HepG2 (cell line): ENCODE measurements around the gene DCDC1. TPM values are rescaled to one million over a fixed set of nuclear protein-coding genes. Genes with fewer than 3 reads are reported as not detected.

Experiments used
- CC2D1A ChIP-seq: sonication (generic); formaldehyde crosslinking; IDR thresholded peaks from 2 replicates; pipeline ENCODE4 v1.8.1; 2023; ENCODE audit warnings: mild to moderate bottlenecking, missing genetic modification reagents
- CEBPB ChIP-seq: IDR thresholded peaks from 2 replicates; pipeline ENCODE4 v1.6.1; 2011; ENCODE audit warnings: low read depth, low read length, improper control_type of control experiment, borderline replicate concordance
- MBNL3 ChIP-seq: fragments of 250-450 bp; sonication (Bioruptor Pico); conservative IDR thresholded peaks from 2 replicates; pipeline ENCODE4 v1.8.0; 2022; ENCODE audit warnings: mild to moderate bottlenecking, inconsistent platforms
- MXD4 ChIP-seq: IDR thresholded peaks from 2 replicates; pipeline ENCODE4 v1.6.1; 2016; ENCODE audit warnings: mild to moderate bottlenecking, missing biosample characterization, missing genetic modification reagents
- PTBP1 ChIP-seq: fragments of 200-400 bp; formaldehyde crosslinking; IDR thresholded peaks from 2 replicates; pipeline ENCODE4 v1.6.1; 2018; ENCODE audit warnings: low read length, low read depth; ENCODE audit not compliant: poor library complexity, severe bottlenecking
- TOPORS ChIP-seq: sonication (generic); formaldehyde crosslinking; IDR thresholded peaks from 2 replicates; pipeline ENCODE4 v1.8.0; 2023; ENCODE audit warnings: mild to moderate bottlenecking, missing genetic modification reagents
- polyA plus RNA-seq, 8 experiments: library from polyadenylated mRNA; depleted of rRNA in 3 of 8; stranded (reverse) in 7 of 8; unstranded in 1 of 8; fragments of >200 nt; fragmentation: Illumina TruSeq in 4 of 8; extraction: Trizol in 4 of 8; gene quantifications; 2 replicates each; pipeline versions ENCODE4 v1.2.1 to v1.2.3, GENCODE V29; 2011 to 2016; ENCODE audit warnings: low read depth in 4 of 8, missing spikeins in 1 of 8, mixed read lengths in 1 of 8; ENCODE audit not compliant: insufficient read depth in 1 of 8
- total RNA-seq, 5 experiments: library from RNA; depleted of rRNA; stranded (reverse); fragments of >200 nt; fragmentation: Illumina TruSeq; extraction: Trizol; gene quantifications; 2 replicates each; pipeline ENCODE4 v1.2.3, GENCODE V29; 2016; ENCODE audit warnings: low read depth in 1 of 5
- TF ChIP-seq, protein P1 (sequence below), 2 experiments: fragments of 450-650 bp in 1 of 2; sonication (generic) in 1 of 2; formaldehyde crosslinking in 1 of 2; IDR thresholded peaks; 2 replicates each; pipeline versions ENCODE4 v1.6.1 to v1.8.0; 2016 to 2022; ENCODE audit warnings: antibody characterized with exemption in 1 of 2, mild to moderate bottlenecking in 1 of 2, missing genetic modification reagents in 1 of 2
- TF ChIP-seq, protein P2 (sequence below): sonication (generic); formaldehyde crosslinking; IDR thresholded peaks from 2 replicates; pipeline ENCODE4 v1.8.0; 2022; ENCODE audit warnings: missing genetic modification reagents, mild to moderate bottlenecking, borderline replicate concordance
- TF ChIP-seq, protein P3 (sequence below), 2 experiments: fragments of 450-650 bp in 1 of 2; sonication (generic) in 1 of 2; formaldehyde crosslinking; IDR thresholded peaks; 2 replicates each; pipeline versions ENCODE4 v1.5.0 to v1.8.0; 2020 to 2022; ENCODE audit warnings: mild to moderate bottlenecking in 1 of 2, missing genetic modification reagents in 1 of 2
- TF ChIP-seq, protein P4 (sequence below): sonication (generic); formaldehyde crosslinking; IDR thresholded peaks from 2 replicates; pipeline ENCODE4 v1.4.0; 2020; ENCODE audit warnings: missing genetic modification reagents
- TF ChIP-seq, protein P5 (sequence below): sonication (generic); formaldehyde crosslinking; IDR thresholded peaks from 2 replicates; pipeline ENCODE4 v1.4.0; 2020; ENCODE audit warnings: missing genetic modification reagents

Gene DCDC1
- total and polyA plus RNA-seq, 2 of the 13 experiments (the other 11 are each of a cell fraction or from before 2014, with no cell fraction given): 0.12 to 0.27 TPM

DNA sequence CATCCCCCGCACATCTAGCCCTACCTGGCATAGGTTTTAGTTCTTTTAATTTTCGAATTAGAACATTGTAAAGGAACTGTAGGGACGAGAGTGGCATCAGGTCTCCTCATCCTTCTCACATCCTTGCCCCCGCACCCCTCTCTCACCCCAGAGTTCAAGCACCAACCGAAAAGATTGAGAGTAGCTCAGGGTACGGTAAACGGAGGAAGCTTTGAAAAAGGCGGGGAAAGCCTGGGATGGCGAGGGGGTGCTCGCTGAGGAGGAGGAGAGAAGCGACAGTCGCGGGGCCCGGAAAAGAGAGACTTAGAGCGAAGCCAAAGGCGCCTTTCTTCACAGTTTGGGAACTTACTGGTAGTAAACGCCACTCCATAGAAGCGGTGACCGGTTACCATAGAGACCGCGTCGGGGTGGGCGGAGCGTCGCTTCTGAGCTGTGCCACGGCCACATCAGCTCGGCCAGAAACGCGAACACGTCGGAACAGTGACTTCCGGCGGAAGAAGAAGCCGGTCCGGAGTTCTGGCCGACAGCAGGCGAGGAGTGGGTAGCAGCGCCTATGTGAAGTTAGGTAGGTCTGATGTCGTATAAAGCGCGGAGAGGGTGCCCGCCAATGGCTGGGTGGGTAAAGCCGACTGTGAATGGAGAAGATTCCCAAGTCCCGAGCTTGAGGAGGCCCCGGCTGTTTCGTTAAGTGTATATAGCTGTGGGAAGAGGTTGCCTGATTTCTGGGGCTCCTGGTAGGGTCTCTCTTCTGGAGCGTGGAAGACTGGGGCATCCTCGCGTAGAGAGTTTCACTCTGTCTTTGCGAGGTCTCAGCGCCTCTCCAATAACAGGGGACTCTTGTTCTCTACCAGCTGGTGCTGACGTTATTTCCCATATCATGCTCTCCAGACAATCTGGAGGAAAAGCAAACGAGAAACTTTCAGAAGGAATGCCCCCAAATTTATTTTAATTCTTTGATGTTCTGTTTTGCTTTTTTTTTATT is at the start of gene DCDC1, which contains the start of gene DNAJC24 (continued):
- TF ChIP-seq, protein P1, sequence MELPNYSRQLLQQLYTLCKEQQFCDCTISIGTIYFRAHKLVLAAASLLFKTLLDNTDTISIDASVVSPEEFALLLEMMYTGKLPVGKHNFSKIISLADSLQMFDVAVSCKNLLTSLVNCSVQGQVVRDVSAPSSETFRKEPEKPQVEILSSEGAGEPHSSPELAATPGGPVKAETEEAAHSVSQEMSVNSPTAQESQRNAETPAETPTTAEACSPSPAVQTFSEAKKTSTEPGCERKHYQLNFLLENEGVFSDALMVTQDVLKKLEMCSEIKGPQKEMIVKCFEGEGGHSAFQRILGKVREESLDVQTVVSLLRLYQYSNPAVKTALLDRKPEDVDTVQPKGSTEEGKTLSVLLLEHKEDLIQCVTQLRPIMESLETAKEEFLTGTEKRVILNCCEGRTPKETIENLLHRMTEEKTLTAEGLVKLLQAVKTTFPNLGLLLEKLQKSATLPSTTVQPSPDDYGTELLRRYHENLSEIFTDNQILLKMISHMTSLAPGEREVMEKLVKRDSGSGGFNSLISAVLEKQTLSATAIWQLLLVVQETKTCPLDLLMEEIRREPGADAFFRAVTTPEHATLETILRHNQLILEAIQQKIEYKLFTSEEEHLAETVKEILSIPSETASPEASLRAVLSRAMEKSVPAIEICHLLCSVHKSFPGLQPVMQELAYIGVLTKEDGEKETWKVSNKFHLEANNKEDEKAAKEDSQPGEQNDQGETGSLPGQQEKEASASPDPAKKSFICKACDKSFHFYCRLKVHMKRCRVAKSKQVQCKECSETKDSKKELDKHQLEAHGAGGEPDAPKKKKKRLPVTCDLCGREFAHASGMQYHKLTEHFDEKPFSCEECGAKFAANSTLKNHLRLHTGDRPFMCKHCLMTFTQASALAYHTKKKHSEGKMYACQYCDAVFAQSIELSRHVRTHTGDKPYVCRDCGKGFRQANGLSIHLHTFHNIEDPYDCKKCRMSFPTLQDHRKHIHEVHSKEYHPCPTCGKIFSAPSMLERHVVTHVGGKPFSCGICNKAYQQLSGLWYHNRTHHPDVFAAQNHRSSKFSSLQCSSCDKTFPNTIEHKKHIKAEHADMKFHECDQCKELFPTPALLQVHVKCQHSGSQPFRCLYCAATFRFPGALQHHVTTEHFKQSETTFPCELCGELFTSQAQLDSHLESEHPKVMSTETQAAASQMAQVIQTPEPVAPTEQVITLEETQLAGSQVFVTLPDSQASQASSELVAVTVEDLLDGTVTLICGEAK (IDR thresholded peaks at IDR 0.05): peak; percentile 96
- TF ChIP-seq, protein P1 (CRISPR knock-in tag; IDR thresholded peaks at IDR 0.05): peak; percentile 85
- TF ChIP-seq CEBPB (no peak), CC2D1A (CRISPR knock-in tag) (no peak), PTBP1 (no peak), MBNL3 (no peak), MXD4 (CRISPR knock-in tag) (no peak), TOPORS (CRISPR knock-in tag) (no peak)
- TF ChIP-seq, protein P2, sequence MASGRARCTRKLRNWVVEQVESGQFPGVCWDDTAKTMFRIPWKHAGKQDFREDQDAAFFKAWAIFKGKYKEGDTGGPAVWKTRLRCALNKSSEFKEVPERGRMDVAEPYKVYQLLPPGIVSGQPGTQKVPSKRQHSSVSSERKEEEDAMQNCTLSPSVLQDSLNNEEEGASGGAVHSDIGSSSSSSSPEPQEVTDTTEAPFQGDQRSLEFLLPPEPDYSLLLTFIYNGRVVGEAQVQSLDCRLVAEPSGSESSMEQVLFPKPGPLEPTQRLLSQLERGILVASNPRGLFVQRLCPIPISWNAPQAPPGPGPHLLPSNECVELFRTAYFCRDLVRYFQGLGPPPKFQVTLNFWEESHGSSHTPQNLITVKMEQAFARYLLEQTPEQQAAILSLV: no peak
- TF ChIP-seq, protein P3, sequence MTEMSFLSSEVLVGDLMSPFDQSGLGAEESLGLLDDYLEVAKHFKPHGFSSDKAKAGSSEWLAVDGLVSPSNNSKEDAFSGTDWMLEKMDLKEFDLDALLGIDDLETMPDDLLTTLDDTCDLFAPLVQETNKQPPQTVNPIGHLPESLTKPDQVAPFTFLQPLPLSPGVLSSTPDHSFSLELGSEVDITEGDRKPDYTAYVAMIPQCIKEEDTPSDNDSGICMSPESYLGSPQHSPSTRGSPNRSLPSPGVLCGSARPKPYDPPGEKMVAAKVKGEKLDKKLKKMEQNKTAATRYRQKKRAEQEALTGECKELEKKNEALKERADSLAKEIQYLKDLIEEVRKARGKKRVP (CRISPR knock-in tag; IDR thresholded peaks at IDR 0.05): no peak
- TF ChIP-seq, protein P4, sequence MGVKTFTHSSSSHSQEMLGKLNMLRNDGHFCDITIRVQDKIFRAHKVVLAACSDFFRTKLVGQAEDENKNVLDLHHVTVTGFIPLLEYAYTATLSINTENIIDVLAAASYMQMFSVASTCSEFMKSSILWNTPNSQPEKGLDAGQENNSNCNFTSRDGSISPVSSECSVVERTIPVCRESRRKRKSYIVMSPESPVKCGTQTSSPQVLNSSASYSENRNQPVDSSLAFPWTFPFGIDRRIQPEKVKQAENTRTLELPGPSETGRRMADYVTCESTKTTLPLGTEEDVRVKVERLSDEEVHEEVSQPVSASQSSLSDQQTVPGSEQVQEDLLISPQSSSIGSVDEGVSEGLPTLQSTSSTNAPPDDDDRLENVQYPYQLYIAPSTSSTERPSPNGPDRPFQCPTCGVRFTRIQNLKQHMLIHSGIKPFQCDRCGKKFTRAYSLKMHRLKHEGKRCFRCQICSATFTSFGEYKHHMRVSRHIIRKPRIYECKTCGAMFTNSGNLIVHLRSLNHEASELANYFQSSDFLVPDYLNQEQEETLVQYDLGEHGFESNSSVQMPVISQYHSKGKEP (CRISPR knock-in tag): peak; percentile 63; the same call in 1 of the 2 replicates
- TF ChIP-seq, protein P5, sequence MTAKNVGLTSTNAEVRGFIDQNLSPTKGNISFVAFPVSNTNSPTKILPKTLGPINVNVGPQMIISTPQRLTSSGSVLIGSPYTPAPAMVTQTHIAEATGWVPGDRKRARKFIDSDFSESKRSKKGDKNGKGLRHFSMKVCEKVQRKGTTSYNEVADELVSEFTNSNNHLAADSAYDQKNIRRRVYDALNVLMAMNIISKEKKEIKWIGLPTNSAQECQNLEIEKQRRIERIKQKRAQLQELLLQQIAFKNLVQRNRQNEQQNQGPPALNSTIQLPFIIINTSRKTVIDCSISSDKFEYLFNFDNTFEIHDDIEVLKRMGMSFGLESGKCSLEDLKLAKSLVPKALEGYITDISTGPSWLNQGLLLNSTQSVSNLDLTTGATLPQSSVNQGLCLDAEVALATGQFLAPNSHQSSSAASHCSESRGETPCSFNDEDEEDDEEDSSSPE (CRISPR knock-in tag): no peak
